ENCODE results near the gene CLDN20.

DNA sequence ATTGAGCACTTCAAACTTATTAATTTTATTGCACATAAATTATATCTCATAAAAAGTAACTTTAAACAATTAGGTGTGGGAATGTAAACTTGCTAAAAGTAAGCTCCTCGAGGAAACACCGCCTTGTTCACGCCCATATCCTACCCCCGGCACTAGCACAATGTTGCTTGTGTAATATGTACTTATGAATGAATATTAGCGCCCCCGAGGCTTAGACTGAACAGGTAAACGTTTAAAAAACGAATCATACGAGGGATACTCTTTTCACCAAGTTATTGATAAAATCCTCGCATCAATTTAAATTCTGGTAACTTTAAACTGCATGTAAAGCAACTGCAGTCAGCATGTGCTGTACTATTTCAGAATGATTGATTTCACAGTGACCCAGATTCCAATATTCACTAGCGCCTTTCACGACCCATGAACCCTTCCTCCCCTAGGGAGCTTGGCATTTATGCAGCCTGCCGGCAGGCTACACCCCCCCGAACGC, 49.8 kb downstream of the CLDN20 start:
- TF ChIP-seq, protein P1, sequence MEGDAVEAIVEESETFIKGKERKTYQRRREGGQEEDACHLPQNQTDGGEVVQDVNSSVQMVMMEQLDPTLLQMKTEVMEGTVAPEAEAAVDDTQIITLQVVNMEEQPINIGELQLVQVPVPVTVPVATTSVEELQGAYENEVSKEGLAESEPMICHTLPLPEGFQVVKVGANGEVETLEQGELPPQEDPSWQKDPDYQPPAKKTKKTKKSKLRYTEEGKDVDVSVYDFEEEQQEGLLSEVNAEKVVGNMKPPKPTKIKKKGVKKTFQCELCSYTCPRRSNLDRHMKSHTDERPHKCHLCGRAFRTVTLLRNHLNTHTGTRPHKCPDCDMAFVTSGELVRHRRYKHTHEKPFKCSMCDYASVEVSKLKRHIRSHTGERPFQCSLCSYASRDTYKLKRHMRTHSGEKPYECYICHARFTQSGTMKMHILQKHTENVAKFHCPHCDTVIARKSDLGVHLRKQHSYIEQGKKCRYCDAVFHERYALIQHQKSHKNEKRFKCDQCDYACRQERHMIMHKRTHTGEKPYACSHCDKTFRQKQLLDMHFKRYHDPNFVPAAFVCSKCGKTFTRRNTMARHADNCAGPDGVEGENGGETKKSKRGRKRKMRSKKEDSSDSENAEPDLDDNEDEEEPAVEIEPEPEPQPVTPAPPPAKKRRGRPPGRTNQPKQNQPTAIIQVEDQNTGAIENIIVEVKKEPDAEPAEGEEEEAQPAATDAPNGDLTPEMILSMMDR (IDR thresholded peaks at IDR 0.05; ENCODE audit: low read depth, low read length, poor library complexity, severe bottlenecking), result no peak
- TF ChIP-seq EZH2phosphoT487 (IDR thresholded peaks at IDR 0.05; ENCODE audit: borderline replicate concordance, low read length), result no peak

All from DOHH2 (cell line).